ENCODE measurements around the gene SLC20A1. TPM values are rescaled to one million over a fixed set of nuclear protein-coding genes. Genes with fewer than 3 reads are reported as not detected.

Gene SLC20A1
- total RNA-seq, 1 donor from 2014 or later: 54.6 TPM

- ChIA-PET CTCF (no interaction called here), POLR2A (no interaction called here)
- no peaks in the 10 kb centered on the region for H3K9me3 Mint-ChIP-seq
- DNase-seq (no peak), ATAC-seq (ENCODE audit: low read depth) (no peak)
- no peaks in the 10 kb centered on the region for H3K27me3 Mint-ChIP-seq
- peaks cover 6% of the 10 kb centered on the region for H3K4me1 Mint-ChIP-seq
- TF ChIP-seq CTCF (IDR thresholded peaks at IDR 0.05): no peak
- intact Hi-C loops (cut with micrococcal nuclease): no loop called here
- H3K4me3 Mint-ChIP-seq: no peak overlapping the region
- peaks cover 7% of the 10 kb centered on the region for H3K36me3 Mint-ChIP-seq (ENCODE audit: low read depth)
- H3K27ac Mint-ChIP-seq: no peak overlapping the region
These were observed 23.9 kb downstream of the SLC20A1 start for GRCh38 chr2:112669667-112670066.

- intact Hi-C loops (cut with micrococcal nuclease): no loop called here
- peaks cover 2% of the 10 kb centered on the region for H3K36me3 Mint-ChIP-seq (ENCODE audit: low read depth)
- peaks cover 7% of the 10 kb centered on the region for H3K4me1 Mint-ChIP-seq
- DNase-seq (no peak), ATAC-seq (ENCODE audit: low read depth) (no peak)
- no peaks in the 10 kb centered on the region for H3K27me3 Mint-ChIP-seq
- POLR2A ChIA-PET: interaction anchor here (0.6 kb wide), 1 partner anchor 15 kb away, joined by 4 read pairs; no protein-coding TSS in a partner anchor
- H3K27ac Mint-ChIP-seq: no peak overlapping the region
- no peak for TF ChIP-seq CTCF (IDR thresholded peaks at IDR 0.05)
- no peaks in the 10 kb centered on the region for H3K9me3 Mint-ChIP-seq
- no peak overlapping the region for H3K4me3 Mint-ChIP-seq
- CTCF ChIA-PET: no interaction called here
These were observed 24.7 kb downstream of the SLC20A1 start for GRCh38 chr2:112670252-112671022.

GRCh38 chr2:112671801-112672200 lies 26.1 kb downstream of the SLC20A1 start:
- intact Hi-C loops (cut with micrococcal nuclease): no loop called here
- POLR2A ChIA-PET: interaction anchor here (0.6 kb wide), 1 partner anchor 35 kb away, joined by 3 read pairs; no protein-coding TSS in a partner anchor
- ATAC-seq (ENCODE audit: low read depth) (no peak), DNase-seq (no peak)
- TF ChIP-seq CTCF (IDR thresholded peaks at IDR 0.05): no peak
- Mint-ChIP-seq H3K27ac (no peak overlapping the region), H3K9me3 (no peaks in the 10 kb centered on the region), H3K36me3 (ENCODE audit: low read depth) (no peaks in the 10 kb centered on the region), H3K4me1 (peaks cover 7% of the 10 kb centered on the region), H3K4me3 (no peak overlapping the region), H3K27me3 (no peaks in the 10 kb centered on the region)
- CTCF ChIA-PET: no interaction called here

- POLR2A ChIA-PET: interaction anchor here (0.9 kb wide), 1 partner anchor 28 kb away, joined by 9 read pairs; no protein-coding TSS in a partner anchor
- no peak overlapping the region for H3K4me3 Mint-ChIP-seq
- DNase-seq (no peak), ATAC-seq (ENCODE audit: low read depth) (no peak)
- intact Hi-C loops (cut with micrococcal nuclease): no loop called here
- H3K27me3 Mint-ChIP-seq: no peaks in the 10 kb centered on the region
- H3K4me1 Mint-ChIP-seq: peaks cover 7% of the 10 kb centered on the region
- H3K9me3 Mint-ChIP-seq: no peaks in the 10 kb centered on the region
- CTCF ChIA-PET: no interaction called here
- H3K36me3 Mint-ChIP-seq (ENCODE audit: low read depth): no peaks in the 10 kb centered on the region
- no peak overlapping the region for H3K27ac Mint-ChIP-seq
- no peak for TF ChIP-seq CTCF (IDR thresholded peaks at IDR 0.05)
These were observed 27.3 kb downstream of the SLC20A1 start for GRCh38 chr2:112673008-112673407.

GRCh38 chr2:112674229-112674628 lies 28.5 kb downstream of the SLC20A1 start:
- Mint-ChIP-seq H3K27me3 (no peaks in the 10 kb centered on the region), H3K4me3 (no peak overlapping the region), H3K4me1 (peaks cover 7% of the 10 kb centered on the region), H3K9me3 (no peaks in the 10 kb centered on the region), H3K27ac (no peak overlapping the region), H3K36me3 (ENCODE audit: low read depth) (no peaks in the 10 kb centered on the region)
- ATAC-seq (ENCODE audit: low read depth) (no peak), DNase-seq (no peak)
- POLR2A ChIA-PET: interaction anchor here (0.9 kb wide), 1 partner anchor 29 kb away, joined by 9 read pairs; no protein-coding TSS in a partner anchor
- CTCF ChIA-PET: no interaction called here
- no peak for TF ChIP-seq CTCF (IDR thresholded peaks at IDR 0.05)
- intact Hi-C loops (cut with micrococcal nuclease): no loop called here

Measured in activated B cell treated with CpG ODN at 0.5 μM for 24 hours (primary cell).